Adipocyte (in vitro differentiated cells): ENCODE measurements around the gene AJM1.

Experiments
- DNase-seq: peaks from one replicate; pipeline ENCODE4 v3.0.0-alpha.2; 2015; ENCODE audit warnings: low read depth
- H3K27me3 ChIP-seq: replicated peaks from 2 replicates; pipeline ENCODE4 v1.7.0; 2013; ENCODE audit warnings: mild to moderate bottlenecking, low read length, moderate library complexity; ENCODE audit not compliant: control insufficient read depth, insufficient read depth
- H3K36me3 ChIP-seq: 2 replicates; pipeline ENCODE4 v1.7.0; 2013; ENCODE audit warnings: low read length, mild to moderate bottlenecking, moderate library complexity; ENCODE audit not compliant: control insufficient read depth, insufficient read depth, severe bottlenecking
- H3K4me1 ChIP-seq: 2 replicates; pipeline ENCODE4 v1.7.0; 2013; ENCODE audit warnings: mild to moderate bottlenecking, low read length, moderate library complexity; ENCODE audit not compliant: control insufficient read depth, insufficient read depth
- H3K4me3 ChIP-seq: 2 replicates; pipeline ENCODE4 v1.7.0; 2013; ENCODE audit warnings: mild to moderate bottlenecking, low read length, moderate library complexity
- H3K9ac ChIP-seq: 2 replicates; pipeline ENCODE4 v1.7.0; 2013; ENCODE audit warnings: mild to moderate bottlenecking, low read length, moderate library complexity
- H3K9me3 ChIP-seq: 2 replicates; pipeline ENCODE4 v1.7.0; 2013; ENCODE audit warnings: mild to moderate bottlenecking, low read length, moderate library complexity; ENCODE audit not compliant: control insufficient read depth

The AJM1 gene

GRCh38 chr9:136849960-136850865 lies 7.9 kb downstream of the AJM1 start:
- Histone ChIP-seq H3K4me3 (peak overlapping the region; percentile 97), H3K27me3 (no peaks in the 10 kb centered on the region), H3K9me3 (no peaks in the 10 kb centered on the region), H3K9ac (peak overlapping the region; percentile 90), H3K36me3 (peaks cover 6% of the 10 kb centered on the region), H3K4me1 (peaks cover 8% of the 10 kb centered on the region)
- DNase-seq: no peak

- peaks cover 8% of the 10 kb centered on the region for H3K4me1 ChIP-seq
- no peak overlapping the region for H3K4me3 ChIP-seq
- no peaks in the 10 kb centered on the region for H3K27me3 ChIP-seq
- H3K36me3 ChIP-seq: peaks cover 6% of the 10 kb centered on the region
- no peaks in the 10 kb centered on the region for H3K9me3 ChIP-seq
- peak overlapping the region; percentile 90 for H3K9ac ChIP-seq
- no peak for DNase-seq
These were observed 8.8 kb downstream of the AJM1 start for GRCh38 chr9:136850866-136851775.

- H3K4me1 ChIP-seq: peaks cover 8% of the 10 kb centered on the region
- H3K9ac ChIP-seq: peak within 1 kb of the TSS; percentile 10
- no peak within 1 kb of the TSS for H3K4me3 ChIP-seq
- H3K36me3 ChIP-seq: peaks cover 6% of the 10 kb centered on the region
- DNase-seq: no peak
- H3K27me3 ChIP-seq: no peaks in the 10 kb centered on the region
- no peaks in the 10 kb centered on the region for H3K9me3 ChIP-seq
These were observed 9.8 kb downstream of the AJM1 start, which contains the start of gene MAMDC4 for GRCh38 chr9:136851941-136852663. TSS of gene MAMDC4 (plus strand) at chr9:136852346. CDS start at chr9:136852417, 71 bp downstream.

- DNase-seq: no peak
These were observed 10.7 kb downstream of the AJM1 start for GRCh38 chr9:136852664-136853595.

GRCh38 chr9:136853596-136854112 lies 11.4 kb downstream of the AJM1 start:
- H3K36me3 ChIP-seq: peaks cover 6% of the 10 kb centered on the region
- H3K9ac ChIP-seq: no peak overlapping the region
- no peaks in the 10 kb centered on the region for H3K9me3 ChIP-seq
- no peak for DNase-seq
- peaks cover 8% of the 10 kb centered on the region for H3K4me1 ChIP-seq
- no peaks in the 10 kb centered on the region for H3K27me3 ChIP-seq
- no peak overlapping the region for H3K4me3 ChIP-seq

More at GRCh38 chr9:136852664-136853595, 10.7 kb downstream of the AJM1 start:
- H3K27me3 ChIP-seq: no peaks in the 10 kb centered on the region
- H3K9ac ChIP-seq: no peak overlapping the region
- H3K4me3 ChIP-seq: no peak overlapping the region
- no peaks in the 10 kb centered on the region for H3K9me3 ChIP-seq
- H3K4me1 ChIP-seq: peaks cover 8% of the 10 kb centered on the region
- peaks cover 6% of the 10 kb centered on the region for H3K36me3 ChIP-seq

- no peak for DNase-seq
- Histone ChIP-seq H3K9me3 (no peaks in the 10 kb centered on the region), H3K27me3 (no peaks in the 10 kb centered on the region), H3K4me1 (peaks cover 14% of the 10 kb centered on the region), H3K9ac (no peak overlapping the region), H3K4me3 (no peak overlapping the region), H3K36me3 (peaks cover 6% of the 10 kb centered on the region)
These were observed 12.0 kb downstream of the AJM1 start for GRCh38 chr9:136854113-136854841.

- Histone ChIP-seq H3K4me1 (peaks cover 17% of the 10 kb centered on the region), H3K4me3 (no peak overlapping the region), H3K36me3 (peaks cover 6% of the 10 kb centered on the region), H3K9me3 (no peaks in the 10 kb centered on the region), H3K27me3 (no peaks in the 10 kb centered on the region), H3K9ac (no peak overlapping the region)
- DNase-seq: no peak
These were observed 12.7 kb downstream of the AJM1 start for GRCh38 chr9:136854842-136855460.

GRCh38 chr9:136855461-136856078 lies 13.3 kb downstream of the AJM1 start:
- DNase-seq: no peak
- peaks cover 8% of the 10 kb centered on the region for H3K36me3 ChIP-seq
- no peak overlapping the region for H3K4me3 ChIP-seq
- H3K9ac ChIP-seq: no peak overlapping the region
- peaks cover 12% of the 10 kb centered on the region for H3K4me1 ChIP-seq
- no peaks in the 10 kb centered on the region for H3K27me3 ChIP-seq
- no peaks in the 10 kb centered on the region for H3K9me3 ChIP-seq

- Histone ChIP-seq H3K36me3 (peaks cover 13% of the 10 kb centered on the region), H3K4me3 (no peak overlapping the region), H3K27me3 (no peaks in the 10 kb centered on the region), H3K4me1 (peaks cover 12% of the 10 kb centered on the region), H3K9ac (no peak overlapping the region), H3K9me3 (no peaks in the 10 kb centered on the region)
- no peak for DNase-seq
These were observed 13.8 kb downstream of the AJM1 start for GRCh38 chr9:136856079-136856476.
